Lung microvascular endothelial cell (primary cell): ENCODE measurements around the gene HIVEP1. TPM values are rescaled to one million over a fixed set of nuclear protein-coding genes. Genes with fewer than 3 reads are reported as not detected.

Experiments used
- DNase-seq, 2 donors: peaks; one replicate each; pipeline versions ENCODE4 v3.0.0 to v3.0.0-alpha.2; 2010; ENCODE audit warnings: low read depth in 2 of 2
- total RNA-seq: library from RNA; depleted of rRNA; stranded (reverse); fragments of >200 nt; gene quantifications from 2 replicates; pipeline ENCODE4 v1.2.1, GENCODE V29; 2014

Gene HIVEP1
- total RNA-seq, 1 donor from 2014 or later = 8.5 TPM

DNA sequence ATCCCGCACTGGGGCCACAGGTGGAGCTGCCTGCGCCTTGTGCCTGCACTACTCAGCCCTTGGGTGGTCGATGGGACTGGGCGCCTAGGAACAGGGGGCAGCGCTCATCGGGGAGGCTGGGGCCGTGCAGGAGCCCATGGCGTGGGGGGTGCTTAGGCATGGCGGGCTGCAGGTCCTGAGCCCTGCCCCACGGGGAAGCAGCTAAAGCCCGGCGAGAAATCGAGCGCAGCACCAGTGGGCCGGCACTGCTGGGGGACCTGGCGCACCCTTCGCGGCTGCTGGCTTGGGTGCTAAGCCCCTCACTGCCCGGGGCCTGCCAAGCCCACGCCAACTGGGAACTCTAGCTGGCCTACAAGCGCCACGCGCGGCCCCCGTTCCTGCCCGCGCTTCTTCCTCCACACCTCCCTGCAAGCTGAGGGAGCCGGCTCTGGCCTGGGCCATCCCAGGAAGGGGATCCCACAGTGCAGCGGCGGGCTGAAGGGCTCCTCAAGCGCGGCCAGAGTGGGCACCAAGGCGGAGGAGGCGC is 5.8 kb downstream of the HIVEP1 start:
- no peak for DNase-seq

DNA sequence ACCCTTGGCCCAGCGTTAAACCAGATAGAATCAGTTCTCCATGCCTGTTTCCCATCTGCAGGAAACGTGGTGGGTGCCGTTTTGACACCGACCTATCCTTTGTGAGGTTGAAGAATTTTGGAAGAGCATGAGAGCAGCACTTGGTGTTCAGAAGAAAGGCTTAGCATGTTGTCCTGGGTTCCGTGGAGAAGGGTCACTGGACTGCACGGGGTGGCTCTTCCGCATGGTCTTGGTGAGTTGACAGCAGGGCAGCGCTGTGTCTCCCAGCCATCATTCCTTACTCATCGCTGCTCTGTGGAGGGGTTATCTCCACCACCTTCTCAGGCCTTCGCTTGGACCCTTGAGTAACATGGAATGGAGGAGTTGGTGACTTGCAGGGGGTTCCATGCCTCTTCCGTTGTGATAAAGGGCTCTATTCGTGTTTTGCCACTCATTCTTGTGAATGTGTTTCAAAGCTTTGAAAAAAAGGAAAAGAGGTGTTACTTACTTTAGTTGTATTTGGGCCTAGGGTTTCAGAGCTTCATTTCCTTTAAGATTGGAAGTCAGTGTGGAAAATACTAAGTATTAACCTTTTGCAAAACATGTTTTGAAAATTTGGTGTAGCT is 8.2 kb downstream of the HIVEP1 start:
- DNase-seq = no peak

DNA sequence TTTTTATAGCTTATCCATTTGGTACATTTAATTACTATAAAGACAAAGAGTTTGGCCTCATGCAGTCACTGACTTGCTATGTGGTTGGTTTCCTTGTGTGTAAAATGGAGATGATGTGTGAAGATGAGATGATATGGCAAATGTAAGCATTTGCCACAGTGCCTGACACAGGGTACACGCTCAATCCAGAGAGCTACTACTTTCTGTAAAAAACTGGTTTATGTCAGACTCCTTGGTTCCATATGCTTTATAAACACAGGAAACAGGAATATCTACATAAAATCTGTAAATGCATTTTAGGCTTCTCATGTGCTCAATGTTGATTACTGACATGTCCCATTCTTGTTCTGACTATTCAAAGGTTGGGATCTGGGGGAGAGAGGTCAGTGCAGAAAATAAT is 10.4 kb downstream of the HIVEP1 start:
- no peak for DNase-seq

DNA sequence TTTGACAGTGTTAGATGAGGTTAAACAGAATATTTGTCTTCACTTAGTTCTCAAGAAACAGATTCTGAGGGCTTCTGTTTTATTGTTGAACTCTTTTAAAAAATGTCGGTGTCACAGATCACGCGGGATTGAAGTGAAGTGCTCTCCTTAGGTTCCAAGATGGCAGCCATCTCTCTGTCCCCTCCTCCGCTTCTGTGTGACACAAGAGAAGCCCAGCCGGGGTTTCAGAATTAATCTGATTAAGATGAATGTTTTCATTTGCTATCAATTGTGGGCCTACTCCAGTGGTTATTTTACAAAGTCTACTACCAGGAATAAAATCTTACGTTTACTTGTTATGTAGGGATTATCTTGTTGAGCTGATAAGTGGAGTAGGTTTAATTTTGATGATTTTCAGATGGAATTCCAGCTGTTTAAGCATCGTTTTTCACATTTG is 10.9 kb downstream of the HIVEP1 start:
- DNase-seq = no peak

GRCh38 chr6:12024216-12024615 is 12.1 kb downstream of the HIVEP1 start:
- no peak for DNase-seq

- DNase-seq = peak in 1 of 2 donors; percentile 36
Observed at GRCh38 chr6:12024699-12025434, 12.8 kb downstream of the HIVEP1 start.

DNA sequence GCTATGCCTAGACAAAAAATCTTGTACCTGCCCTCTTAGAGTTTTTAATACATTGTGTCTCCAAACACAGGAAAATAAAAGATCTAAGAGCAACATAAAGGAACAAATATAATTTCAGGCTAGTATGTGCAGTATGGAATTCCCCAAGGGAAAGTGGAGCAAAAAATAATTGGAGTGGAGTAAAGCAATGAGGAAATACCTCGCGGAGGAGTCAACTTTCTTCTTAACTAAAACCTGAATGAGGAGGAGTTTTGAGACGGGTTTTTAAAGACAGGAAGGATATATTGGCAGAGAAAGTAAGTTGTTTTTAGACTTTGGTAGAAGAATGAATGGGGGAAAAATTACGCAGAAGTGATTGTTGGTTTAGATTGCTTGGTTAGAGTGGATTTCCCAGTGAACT is 14.0 kb downstream of the HIVEP1 start:
- DNase-seq = peak in 1 of 2 donors; percentile 36

DNA sequence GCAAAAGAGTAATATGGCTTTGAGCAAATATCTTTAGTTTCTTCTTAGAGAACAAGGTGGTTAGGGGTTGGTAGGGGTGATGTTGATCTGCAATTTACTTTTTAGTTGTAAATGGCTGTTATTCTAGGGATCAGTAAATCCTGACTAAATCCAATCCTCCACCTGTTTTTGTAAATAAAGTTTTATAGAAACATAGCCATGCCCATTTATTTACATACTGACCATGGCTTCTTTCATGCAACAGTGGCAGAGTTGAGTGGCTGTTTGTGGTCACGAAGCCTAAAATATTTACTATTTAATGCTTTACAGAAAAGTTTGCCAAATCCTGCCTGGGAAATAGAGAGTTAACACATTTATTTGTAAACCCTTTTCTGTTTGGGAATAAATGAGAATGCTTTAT is 14.7 kb downstream of the HIVEP1 start:
- no peak for DNase-seq

DNA sequence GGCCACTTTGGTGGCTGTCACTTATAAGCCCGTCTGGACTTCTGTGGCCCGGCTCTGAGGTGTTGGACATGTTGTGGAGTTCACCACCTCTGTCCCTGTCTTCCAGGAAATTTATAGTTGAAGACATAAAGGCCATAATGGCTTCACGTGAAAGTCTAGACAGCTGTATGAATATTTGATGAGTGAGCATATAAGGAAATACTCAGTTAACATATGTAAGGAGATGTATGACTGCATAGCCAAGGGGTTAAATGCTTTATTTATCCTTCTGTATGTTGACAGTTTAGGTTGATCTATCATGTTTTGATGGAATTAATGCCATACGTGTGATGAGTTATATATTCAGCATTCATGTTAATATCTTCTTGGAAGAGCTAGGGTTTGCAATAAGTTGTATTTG is 16.1 kb downstream of the HIVEP1 start:
- DNase-seq = no peak

DNA sequence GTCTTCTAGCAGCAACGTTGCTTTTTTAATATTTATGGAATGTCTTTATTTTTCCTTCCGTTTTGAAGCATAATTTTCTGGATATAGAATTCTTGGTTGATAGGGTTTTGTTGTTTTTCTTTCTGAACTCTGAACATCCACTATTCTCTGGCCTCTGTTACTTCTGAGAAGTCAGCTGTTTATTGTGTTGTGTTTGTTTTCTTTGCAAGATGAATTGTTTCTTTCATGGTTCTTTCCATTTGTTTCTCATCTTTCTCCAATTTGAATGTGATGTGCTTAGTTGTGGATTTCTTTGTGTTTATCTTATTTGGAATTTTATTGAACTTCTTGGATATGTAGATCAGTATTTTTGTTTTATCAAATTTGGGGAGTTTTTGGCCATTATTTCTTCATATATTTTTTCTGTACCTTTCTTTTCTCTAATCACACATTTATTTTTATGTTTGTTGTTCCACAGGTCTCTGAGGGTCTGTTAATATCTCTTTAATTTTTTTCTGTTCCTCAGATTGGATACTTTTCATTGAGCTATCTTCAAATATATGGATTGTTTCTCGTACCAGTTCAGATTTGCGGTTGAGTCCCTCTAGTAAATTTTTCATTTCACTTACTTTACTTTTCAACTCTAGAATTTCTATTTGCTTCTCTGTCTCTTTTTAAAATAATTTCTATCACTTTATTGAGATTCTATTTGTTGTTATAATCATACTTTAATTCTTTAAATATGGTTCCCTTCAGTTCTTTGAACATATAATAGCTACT is 18.0 kb downstream of the HIVEP1 start:
- DNase-seq = no peak

GRCh38 chr6:12030993-12031550 is 19.0 kb downstream of the HIVEP1 start:
- no peak for DNase-seq

- DNase-seq = no peak
Observed at GRCh38 chr6:12032783-12033573, 20.9 kb downstream of the HIVEP1 start.

- peak in 1 of 2 donors; percentile 59 for DNase-seq
Observed at GRCh38 chr6:12033770-12034169, 21.7 kb downstream of the HIVEP1 start.

GRCh38 chr6:12034349-12034748 is 22.2 kb downstream of the HIVEP1 start:
- no peak for DNase-seq

DNA sequence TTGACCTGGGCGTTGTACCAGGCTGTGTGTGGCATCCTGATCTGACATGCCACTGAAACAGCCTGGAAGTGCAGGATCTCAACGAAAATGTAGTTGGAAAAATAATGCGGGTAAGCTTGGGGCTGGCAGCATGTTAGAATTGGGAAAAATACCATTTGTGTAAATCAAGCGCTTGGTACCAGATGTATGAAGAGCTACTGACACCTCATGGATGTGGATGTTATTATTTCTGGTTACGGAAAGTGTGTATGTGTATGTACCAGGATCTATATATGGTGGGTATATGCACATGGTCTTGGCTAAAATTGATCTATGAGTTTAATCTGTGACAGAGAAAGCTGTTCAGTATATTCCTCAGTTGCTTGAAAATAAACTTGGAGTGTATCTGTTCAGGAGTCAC is 22.7 kb downstream of the HIVEP1 start:
- peak in 1 of 2 donors; percentile 17 for DNase-seq

DNA sequence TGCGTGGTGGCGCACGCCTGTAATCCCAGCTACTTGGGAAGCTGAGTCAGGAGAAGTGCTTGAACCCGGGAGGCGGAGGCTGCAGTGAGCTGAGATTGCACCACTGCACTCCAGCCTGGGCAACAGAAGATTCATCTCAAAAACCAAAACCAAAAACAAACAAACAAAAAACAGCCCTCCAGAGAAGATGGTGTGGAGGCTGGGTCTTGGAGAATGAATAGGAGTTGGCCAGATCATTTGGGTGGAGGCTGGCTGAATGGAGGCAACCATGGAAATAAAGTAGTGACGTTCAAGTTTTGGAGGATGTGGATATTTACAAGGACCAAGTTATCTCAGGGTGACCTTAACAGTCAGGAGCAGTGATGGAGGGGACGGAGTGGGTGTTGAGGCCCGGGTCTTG is 24.7 kb downstream of the HIVEP1 start:
- DNase-seq = no peak

- no peak for DNase-seq
Observed at GRCh38 chr6:12037798-12038197, 25.7 kb downstream of the HIVEP1 start.

DNA sequence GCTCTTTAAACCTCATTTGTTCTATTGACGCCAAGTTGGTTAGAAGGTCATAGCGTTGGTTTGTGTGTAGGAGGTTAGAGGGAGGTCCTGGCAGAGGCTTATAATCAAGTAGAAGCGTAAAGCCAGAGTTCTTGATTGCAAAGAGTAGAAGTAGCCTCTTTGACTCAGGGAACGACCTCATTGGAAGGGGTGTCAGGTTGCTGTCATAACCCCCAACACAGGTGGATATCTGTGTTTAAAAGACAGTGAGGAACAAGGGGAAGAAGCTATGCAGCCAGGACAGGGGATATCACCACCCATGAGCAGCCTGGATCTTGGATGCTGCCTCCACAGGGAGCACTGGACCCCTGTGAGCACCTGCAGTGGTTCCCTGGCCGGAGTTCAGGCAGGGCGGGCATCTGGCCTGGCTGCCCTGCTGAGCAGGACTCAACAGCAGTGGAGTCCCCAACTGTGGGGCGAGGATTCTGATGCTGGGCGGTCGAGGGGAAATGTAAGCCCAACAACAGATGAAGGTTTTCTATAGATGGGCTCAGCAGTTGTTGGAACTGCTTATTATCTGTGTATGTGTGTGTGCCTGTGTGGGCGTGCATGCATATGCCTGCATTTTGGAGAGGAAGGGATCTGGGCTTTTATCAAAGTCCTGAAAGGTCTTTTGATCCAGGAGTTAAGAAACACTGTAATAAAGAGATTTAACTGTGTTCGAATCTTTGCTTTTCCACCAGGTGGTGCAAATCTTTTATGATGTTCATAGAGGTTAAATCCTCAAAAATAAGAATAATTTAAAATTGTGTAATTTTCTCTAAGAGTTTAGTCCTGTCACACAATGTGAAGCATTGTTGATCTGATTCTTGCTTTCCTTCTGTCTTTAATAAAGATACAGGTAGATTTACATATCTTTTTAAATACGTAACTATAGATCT is 27.7 kb downstream of the HIVEP1 start:
- no peak for DNase-seq

GRCh38 chr6:12047304-12047703 is 35.2 kb downstream of the HIVEP1 start:
- DNase-seq = no peak

DNA sequence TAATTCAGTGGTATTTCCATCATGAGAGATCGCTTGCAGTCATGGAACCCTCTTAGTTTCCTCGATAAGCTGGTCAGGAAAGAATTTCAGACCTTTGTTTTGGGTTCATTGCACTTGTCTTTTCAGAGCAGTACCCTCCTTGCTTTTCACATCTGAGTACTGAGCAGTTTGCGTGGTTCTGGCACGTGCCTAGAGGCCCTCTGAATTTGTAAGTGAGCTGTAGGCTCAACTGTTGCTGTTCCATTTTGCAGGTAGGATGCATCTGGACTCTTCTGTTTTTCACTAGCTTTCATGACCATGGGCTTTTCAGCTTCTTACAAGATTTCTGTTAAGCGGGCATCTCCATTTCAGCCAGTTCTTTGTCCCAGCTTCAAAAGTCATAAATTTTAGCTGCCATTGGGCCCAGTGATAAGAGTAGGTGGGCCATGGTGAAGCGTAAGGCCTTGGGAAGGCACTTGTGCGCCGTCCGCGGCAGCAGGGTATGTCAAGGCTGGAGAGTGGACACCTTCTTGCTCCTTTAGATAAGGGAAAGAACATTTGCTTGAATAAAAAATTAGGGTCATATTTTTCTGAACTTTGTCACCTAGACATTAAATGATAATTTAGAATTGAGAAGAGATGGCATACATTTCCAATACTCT is 35.8 kb downstream of the HIVEP1 start:
- no peak for DNase-seq
